Pancreas (tissue), 10 donors: ENCODE results near the gene SORT1. TPM values are rescaled to one million over a fixed set of nuclear protein-coding genes. Genes with fewer than 3 reads are reported as not detected.

Source experiments
- ATAC-seq, 4 donors: fragments of 200-7000 bp; cut with Tn5 transposase; one replicate each; pipeline versions ENCODE4 v1.8.0 to v1.9.1; 2020; ENCODE audit warnings: mild to moderate bottlenecking in 4 of 4, moderate library complexity in 4 of 4
- DNase-seq, 6 donors: peaks; one replicate each; pipeline ENCODE4 v3.0.0-alpha.2; 2020
- FAIRE-seq: peaks from 2 replicates; lab custom pipeline; 2012; peaks lifted over from hg19 to GRCh38; lab: Jason Lieb, UNC
- H3K27ac ChIP-seq, 4 donors: fragments of 200-600 bp; sonication (generic); 1 replicate in 3 of 4; 2 replicates in 1 of 4; pipeline versions ENCODE4 v1.5.0 to v1.8.0; 2020
- H3K27me3 ChIP-seq, 4 donors: fragments of 200-600 bp; one replicate each; pipeline ENCODE4 v1.8.0; 2021
- H3K36me3 ChIP-seq, 3 donors: fragments of 200-600 bp; sonication (generic) in 1 of 3; one replicate each; pipeline versions ENCODE4 v1.5.0 to v1.8.0; 2020 to 2021
- H3K4me1 ChIP-seq, 3 donors: fragments of 200-600 bp; one replicate each; pipeline ENCODE4 v1.8.0; 2021
- H3K4me3 ChIP-seq, 4 donors: fragments of 200-600 bp; sonication (generic) in 2 of 4; one replicate each; pipeline versions ENCODE4 v1.5.0 to v1.8.0; 2020 to 2021
- H3K9me3 ChIP-seq, 4 donors: fragments of 200-600 bp; one replicate each; pipeline ENCODE4 v1.8.0; 2021
- WGBS, 2 donors: extraction: QIAGEN DNeasy Blood & Tissue Kit; methylation state at CpG; one replicate each; pipeline ENCODE4 v1.1.7; 2013; 5-methylcytosine and 5-hydroxymethylcytosine counted together
- intact Hi-C, 3 donors: fragments of 100-400 bp; cut with DNase I; formaldehyde crosslinking; loops; one replicate each; pipeline versions ENCODE4 v1.11.1 to v1.14.2; 2022
- polyA plus RNA-seq, 2 donors: library from polyadenylated mRNA; stranded (reverse); fragments of 200-250 nt; gene quantifications; one replicate each; pipeline ENCODE4 v1.2.3, GENCODE V29; 2013
- total RNA-seq, 6 donors: library from RNA; stranded (reverse); fragmentation: NEBNext Ultra II Directional in 4 of 6; extraction: Animal tissue kit (Norgen Biotek cat#: 25700) in 4 of 6; gene quantifications; one replicate each; pipeline versions ENCODE4 v1.2.1 to v1.2.4, GENCODE V29; 2021 to 2023
- TF ChIP-seq, protein P1 (sequence below), 4 donors: fragments of 200-600 bp; sonication (generic) in 3 of 4; IDR thresholded peaks; one replicate each; pipeline versions ENCODE4 v1.5.0 to v1.8.0; 2021; ENCODE audit warnings: antibody characterized with exemption in 4 of 4
- donor health status: healthy with polysubstance abuse.
- donor health status: DM: no; HTN: no; CAD: no; lungs with moderate emphysema.
- donor health status: DM: no; HTN: no; CAD: no.
- donor health status: control.
- donor health status: control.
- donor health status: Bipolar disorder and iron deficiency.
- donor health status: DM: yes; HTN: yes; CAD: no.
- donor health status: DM: no; HTN: no; CAD: no.
- donor health status: DM: no; HTN: no; CAD: no.
- donor health status: DM: yes; HTN: yes; CAD: no.

SORT1 gene
- total and polyA plus RNA-seq, 8 donors = 10.4 to 60.7 (median 25.1) TPM

DNA sequence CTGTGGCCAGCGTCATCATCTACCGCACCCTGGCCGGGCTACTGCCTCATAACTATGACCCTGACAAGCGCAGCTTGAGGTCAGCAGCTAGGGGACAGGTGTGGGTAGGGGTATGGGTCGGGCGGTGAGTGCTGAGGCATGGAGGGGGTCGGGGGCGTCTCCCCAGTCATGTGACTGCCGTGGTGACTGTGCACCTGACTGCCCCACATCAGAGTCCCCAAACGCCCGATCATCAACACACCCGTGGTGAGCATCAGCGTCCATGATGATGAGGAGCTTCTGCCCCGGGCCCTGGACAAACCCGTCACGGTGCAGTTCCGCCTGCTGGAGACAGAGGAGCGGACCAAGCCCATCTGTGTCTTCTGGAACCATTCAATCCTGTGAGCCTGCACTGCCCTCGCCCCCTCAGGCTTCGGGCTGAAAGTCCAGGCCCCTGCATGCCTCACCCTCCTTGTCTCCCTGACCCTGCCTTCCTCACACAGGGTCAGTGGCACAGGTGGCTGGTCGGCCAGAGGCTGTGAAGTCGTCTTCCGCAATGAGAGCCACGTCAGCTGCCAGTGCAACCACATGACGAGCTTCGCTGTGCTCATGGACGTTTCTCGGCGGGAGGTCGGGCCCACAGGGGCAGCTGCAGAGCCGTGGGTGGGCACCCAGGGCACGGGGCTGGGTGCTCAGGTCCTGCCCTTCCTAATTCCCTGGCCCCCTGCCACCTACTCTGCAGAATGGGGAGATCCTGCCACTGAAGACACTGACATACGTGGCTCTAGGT is 128.3 kb downstream of the SORT1 start:
- peak in 2 of 6 donors; percentile 9 to 74 for DNase-seq
- Histone ChIP-seq H3K27me3 (no peaks in the 10 kb centered on the region), H3K27ac (no peak overlapping the region), H3K4me3 (no peak overlapping the region), H3K36me3 (no peaks in the 10 kb centered on the region), H3K4me1 (peaks cover 0 to 2% (median 0%) of the 10 kb centered on the region in 3 donors), H3K9me3 (no peaks in the 10 kb centered on the region)
- no peak for ATAC-seq
- intact Hi-C loops = no loop called here
- FAIRE-seq = no peak
- WGBS, 2 donors = 89 to 91% methylated on average over 33 of the region's 33 CpGs
- TF ChIP-seq, protein P1, sequence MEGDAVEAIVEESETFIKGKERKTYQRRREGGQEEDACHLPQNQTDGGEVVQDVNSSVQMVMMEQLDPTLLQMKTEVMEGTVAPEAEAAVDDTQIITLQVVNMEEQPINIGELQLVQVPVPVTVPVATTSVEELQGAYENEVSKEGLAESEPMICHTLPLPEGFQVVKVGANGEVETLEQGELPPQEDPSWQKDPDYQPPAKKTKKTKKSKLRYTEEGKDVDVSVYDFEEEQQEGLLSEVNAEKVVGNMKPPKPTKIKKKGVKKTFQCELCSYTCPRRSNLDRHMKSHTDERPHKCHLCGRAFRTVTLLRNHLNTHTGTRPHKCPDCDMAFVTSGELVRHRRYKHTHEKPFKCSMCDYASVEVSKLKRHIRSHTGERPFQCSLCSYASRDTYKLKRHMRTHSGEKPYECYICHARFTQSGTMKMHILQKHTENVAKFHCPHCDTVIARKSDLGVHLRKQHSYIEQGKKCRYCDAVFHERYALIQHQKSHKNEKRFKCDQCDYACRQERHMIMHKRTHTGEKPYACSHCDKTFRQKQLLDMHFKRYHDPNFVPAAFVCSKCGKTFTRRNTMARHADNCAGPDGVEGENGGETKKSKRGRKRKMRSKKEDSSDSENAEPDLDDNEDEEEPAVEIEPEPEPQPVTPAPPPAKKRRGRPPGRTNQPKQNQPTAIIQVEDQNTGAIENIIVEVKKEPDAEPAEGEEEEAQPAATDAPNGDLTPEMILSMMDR (IDR thresholded peaks at IDR 0.05) = no peak

DNA sequence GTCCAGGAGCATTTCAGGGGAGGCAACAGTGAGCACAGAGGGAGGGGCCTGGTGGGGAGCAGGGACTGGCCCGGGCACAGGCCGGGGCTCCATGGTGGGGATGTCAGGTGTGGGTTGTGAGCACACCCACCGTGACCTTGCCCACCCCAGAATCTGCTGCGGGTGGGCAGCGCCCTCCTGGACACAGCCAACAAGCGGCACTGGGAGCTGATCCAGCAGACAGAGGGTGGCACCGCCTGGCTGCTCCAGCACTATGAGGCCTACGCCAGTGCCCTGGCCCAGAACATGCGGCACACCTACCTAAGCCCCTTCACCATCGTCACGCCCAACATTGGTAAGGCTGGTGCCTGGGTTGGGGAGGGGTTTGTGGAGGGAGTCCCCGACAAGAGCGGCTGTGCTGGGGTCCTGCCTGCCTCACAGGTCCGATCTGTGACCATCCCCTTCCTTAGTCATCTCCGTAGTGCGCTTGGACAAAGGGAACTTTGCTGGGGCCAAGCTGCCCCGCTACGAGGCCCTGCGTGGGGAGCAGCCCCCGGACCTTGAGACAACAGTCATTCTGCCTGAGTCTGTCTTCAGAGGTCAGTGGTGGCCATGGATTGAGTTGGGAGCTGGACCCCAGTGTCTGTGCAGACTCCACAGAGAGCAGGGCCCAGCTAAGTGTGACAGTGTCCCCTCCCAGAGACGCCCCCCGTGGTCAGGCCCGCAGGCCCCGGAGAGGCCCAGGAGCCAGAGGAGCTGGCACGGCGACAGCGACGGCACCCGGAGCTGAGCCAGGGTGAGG is 129.1 kb downstream of the SORT1 start:
- intact Hi-C loops = no loop called here
- FAIRE-seq (no peak), DNase-seq (peak in 2 of 6 donors; percentile 8 to 69), ATAC-seq (no peak)
- no peaks in the 10 kb centered on the region for H3K9me3 ChIP-seq
- TF ChIP-seq, protein P1 (IDR thresholded peaks at IDR 0.05) = no peak
- no peak overlapping the region for H3K4me3 ChIP-seq
- no peak overlapping the region for H3K27ac ChIP-seq
- WGBS, 2 donors = 91 to 93% methylated on average over 29 of the region's 29 CpGs
- H3K4me1 ChIP-seq = no peaks in the 10 kb centered on the region
- H3K36me3 ChIP-seq = no peaks in the 10 kb centered on the region
- no peaks in the 10 kb centered on the region for H3K27me3 ChIP-seq

DNA sequence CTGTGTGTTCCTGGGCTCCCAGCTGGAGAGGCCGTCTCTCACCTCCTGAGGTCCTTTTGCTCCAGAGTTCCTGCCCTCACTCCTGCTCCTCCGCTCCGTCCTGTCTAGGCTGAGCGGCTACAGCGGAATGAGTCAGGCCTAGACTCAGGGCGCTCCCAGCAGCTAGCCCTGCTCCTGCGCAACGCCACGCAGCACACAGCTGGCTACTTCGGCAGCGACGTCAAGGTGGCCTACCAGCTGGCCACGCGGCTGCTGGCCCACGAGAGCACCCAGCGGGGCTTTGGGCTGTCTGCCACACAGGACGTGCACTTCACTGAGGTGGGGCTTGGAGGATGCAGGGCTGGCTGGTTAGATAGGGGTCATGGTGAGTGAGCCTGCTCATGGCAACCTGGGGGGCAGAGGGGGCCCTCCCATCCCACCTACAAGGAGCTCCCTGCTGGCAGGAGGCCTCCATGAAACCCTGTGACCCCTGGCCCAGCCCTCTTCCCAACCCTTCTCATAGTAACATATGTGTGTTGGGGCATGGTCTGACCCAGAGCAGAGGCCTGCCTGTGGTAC is 129.9 kb downstream of the SORT1 start:
- intact Hi-C loops = no loop called here
- TF ChIP-seq, protein P1 (IDR thresholded peaks at IDR 0.05) = no peak

DNA sequence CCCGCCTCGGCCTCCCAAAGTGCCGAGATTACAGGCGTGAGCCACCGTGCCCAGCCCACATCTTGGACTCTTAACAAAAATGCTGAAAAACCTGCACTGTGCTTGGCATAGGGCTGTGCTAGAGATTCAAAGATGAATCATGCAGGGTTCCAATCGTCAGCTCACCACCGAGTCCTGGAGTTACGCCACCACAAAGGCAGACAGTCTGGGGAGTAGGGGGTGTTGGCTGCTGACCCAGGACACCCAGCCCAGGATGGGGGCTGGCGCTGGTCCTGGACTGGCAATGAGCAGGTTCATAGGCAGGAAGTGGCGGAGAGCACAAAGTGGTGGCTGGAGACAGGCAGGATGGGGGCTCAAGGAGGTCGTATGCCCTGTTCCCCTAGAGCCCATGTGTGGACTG is 130.8 kb downstream of the SORT1 start:
- H3K27me3 ChIP-seq = no peaks in the 10 kb centered on the region
- H3K27ac ChIP-seq = no peak overlapping the region
- 86 to 87% methylated on average over 11 of the region's 11 CpGs for WGBS, 2 donors
- DNase-seq (no peak), FAIRE-seq (no peak), ATAC-seq (no peak)
- H3K4me1 ChIP-seq = no peaks in the 10 kb centered on the region
- H3K36me3 ChIP-seq = no peaks in the 10 kb centered on the region
- TF ChIP-seq, protein P1 (IDR thresholded peaks at IDR 0.05) = no peak
- intact Hi-C loops = no loop called here
- no peaks in the 10 kb centered on the region for H3K9me3 ChIP-seq
- no peak overlapping the region for H3K4me3 ChIP-seq

More for the DNA sequence above, 129.9 kb downstream of the SORT1 start:
- FAIRE-seq = no peak
- H3K27me3 ChIP-seq = no peaks in the 10 kb centered on the region
- no peaks in the 10 kb centered on the region for H3K9me3 ChIP-seq
- no peaks in the 10 kb centered on the region for H3K4me1 ChIP-seq
- H3K27ac ChIP-seq = no peak overlapping the region
- no peak overlapping the region for H3K4me3 ChIP-seq
- H3K36me3 ChIP-seq = no peaks in the 10 kb centered on the region
- 93% methylated on average over 17 of the region's 17 CpGs for WGBS, 2 donors
- DNase-seq = peak in 1 of 6 donors; percentile 64
- ATAC-seq = no peak
